ENCODE results near the gene DTNB.
"Not testable (repeated sequence)": the region's sequence is repeated elsewhere in the genome, so short reads cannot be mapped to it uniquely, and the experiment has no call there.

The DTNB gene

DNA sequence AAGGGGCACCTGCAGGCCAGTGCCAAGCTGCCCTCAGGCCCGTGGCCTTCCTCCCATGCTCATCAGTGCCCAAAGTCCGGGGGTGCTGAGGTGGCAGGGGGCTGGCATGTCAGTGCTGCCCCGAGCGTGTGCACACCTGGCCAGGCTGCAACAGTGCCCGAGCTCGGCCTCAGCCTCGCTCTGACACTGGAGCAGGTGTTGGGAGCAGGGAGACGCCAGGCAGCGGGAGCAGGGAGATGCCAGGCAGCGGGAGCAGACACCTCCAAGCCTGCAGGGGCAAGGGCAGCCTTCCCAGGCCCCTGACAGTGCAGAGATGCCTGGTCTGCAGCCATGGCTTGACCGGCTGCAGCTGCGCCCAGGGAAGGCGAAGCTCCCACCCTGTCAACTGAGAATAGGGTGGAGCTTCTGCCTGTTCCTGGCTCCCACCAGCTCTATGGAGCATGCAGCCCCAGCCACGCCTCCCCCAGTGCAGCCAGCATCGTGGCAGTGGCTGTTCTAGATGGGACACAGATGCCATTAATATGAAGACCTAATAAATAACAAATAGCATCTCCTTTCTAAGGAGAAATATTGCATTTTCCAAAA lies 82.4 kb downstream of the DTNB start:
- no peak for DNase-seq (ENCODE audit: low read depth in 2 of 2)

DNA sequence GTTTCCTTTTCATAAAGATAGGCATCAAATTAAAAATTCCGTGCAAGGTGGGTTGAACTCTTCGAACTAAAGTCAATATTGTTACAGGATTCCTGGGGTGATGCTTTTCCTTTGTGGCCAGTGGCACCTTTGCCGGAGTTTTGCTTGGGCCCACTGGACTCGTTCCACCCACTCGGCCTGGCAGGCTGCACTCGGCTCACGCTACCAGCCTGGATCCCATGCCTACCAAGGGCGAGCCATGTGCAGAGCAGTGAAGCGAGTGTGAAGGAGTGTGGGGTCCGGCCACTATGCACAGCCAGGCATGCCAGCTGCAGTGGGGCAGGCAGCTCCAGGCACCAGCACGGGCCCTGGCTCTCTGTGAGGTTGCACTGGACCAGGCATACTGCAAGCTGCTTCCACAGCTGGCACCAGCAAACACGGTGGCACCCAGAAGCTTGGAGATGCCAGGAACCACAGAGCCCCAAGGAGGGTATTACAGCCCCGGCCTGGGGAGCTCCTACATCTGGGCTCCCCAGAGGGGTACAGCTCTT lies 83.6 kb downstream of the DTNB start:
- DNase-seq (ENCODE audit: low read depth in 2 of 2) = no peak

DNA sequence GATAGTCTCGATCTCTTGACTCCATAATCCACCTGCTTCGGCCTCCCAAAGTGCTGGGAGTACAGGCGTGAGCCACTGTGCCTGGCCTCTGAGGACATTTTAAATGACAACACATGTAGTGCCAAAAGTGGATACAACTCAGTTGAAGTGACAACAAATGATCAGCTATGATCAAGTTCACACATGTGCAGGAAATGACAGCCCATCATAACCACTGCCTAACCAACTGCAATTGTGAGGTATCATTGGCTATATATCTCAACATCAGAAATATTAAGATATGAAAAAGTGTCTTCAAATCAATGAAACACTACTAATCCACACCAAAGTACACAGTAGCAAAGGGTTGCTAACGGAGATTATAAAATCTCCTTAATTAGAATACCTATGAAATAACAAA lies 84.8 kb downstream of the DTNB start:
- DNase-seq (ENCODE audit: low read depth in 2 of 2) = no peak

DNA sequence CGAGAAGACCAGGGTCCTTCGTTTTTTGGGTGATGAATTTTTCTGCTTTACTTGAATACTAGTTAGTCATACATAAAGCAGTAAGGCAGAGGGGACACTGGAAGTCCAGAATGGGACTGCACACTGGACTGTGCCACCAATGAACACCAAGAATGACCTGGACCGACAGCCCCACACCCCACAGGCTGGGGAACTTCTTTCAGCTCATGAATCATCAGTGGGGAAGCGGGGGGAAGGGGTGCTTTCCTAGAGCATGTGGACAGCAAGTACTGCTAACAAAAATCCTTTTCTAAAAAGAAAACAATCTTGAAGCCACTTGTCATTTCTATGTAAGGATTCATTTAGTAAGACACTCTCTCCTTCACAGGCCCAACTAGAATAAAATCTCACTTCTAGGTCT lies 86.0 kb downstream of the DTNB start:
- no peak for DNase-seq (ENCODE audit: low read depth in 2 of 2)

DNA sequence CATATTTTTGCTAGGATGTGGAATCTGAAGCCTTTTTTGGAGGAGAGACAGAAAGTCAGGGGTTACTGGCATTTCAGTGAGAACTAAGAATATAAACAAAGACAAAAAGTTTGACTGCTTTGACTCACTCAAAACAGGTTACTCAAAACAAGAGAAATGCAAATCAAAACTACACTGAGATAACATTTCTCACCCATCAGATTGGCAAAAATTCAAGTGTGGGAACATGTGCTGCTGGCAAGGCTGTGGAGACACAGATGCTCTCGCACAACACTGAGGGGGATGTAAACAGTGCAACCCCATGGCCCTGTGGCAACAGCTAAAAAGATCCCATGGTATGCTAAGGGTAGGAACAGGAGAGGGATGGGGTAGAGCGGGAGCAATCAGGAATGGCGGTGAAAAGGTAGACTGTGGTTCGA lies 86.6 kb downstream of the DTNB start:
- DNase-seq (ENCODE audit: low read depth in 2 of 2) = no peak

DNA sequence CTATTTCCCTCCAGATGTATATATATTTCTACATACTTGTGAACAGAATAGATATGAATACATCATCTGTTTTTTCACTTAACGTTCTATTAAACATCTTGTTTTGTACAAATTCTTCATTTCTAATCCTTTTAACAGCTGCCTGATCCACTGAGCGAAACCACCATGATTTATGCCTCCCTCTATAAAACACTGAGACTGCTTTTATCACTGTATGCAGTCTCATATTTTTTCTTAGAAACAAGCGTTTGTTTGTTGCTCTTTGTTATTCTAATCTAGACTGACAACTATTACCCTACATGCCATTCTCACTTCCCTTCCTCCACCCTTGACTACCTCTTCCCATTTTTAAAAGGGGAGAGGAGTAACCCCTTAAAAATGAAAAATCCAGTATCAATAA lies 88.2 kb downstream of the DTNB start:
- no peak for DNase-seq (ENCODE audit: low read depth in 2 of 2)

DNA sequence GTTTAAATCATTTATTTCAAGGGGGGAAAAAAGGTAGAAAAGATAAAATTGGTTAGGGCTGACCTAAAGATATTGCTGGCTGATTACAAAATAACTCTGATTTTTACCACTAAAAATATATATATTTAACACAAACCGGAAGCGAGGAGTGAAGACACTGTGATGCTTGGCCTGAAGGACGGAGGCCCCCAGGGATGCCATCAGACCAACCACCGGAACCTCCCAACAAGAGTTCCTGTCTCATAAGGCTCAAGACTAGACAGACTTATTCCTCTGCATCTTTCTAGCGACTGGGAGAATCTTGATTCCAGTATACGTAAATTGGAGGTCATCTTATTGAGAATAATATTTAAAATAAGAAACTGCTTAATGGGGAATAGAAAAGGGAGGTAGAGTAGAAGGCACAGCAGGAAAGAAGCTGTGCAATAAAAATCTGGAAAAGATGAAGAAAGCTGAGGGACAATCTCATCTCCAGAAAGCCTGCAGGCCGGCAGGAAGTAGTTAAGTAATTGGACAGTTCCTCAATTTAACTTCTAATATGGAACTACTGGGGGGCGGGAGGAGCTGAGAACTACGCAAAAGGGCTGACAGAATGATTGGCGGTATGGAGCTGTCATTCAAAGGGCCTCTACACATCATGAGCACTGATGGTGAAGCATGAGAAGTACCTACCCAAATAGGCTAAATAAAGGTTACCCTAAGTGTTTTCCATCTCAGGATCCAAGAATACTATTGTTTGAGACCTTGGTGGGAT lies 91.1 kb downstream of the DTNB start:
- DNase-seq (ENCODE audit: low read depth in 2 of 2) = no peak

DNA sequence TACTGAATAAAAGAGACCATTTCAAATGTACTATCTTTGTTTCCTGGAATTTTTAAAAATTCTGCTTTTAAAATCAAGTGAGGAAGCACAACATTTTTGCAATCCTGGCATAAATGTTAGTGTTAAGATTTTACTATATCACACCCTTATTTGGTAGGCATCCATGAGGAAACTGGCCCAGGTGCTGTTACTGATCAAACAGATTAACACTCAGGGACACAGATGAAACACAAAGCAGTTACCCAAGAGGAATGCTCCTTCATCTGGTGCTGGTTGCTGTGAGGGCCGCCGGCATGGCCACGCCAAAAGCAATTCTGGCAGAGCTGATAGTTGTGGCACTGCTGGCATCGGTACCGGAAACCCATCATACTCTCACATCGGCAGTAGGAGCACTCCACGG lies 96.8 kb downstream of the DTNB start:
- no peak for DNase-seq (ENCODE audit: low read depth in 2 of 2)

DNA sequence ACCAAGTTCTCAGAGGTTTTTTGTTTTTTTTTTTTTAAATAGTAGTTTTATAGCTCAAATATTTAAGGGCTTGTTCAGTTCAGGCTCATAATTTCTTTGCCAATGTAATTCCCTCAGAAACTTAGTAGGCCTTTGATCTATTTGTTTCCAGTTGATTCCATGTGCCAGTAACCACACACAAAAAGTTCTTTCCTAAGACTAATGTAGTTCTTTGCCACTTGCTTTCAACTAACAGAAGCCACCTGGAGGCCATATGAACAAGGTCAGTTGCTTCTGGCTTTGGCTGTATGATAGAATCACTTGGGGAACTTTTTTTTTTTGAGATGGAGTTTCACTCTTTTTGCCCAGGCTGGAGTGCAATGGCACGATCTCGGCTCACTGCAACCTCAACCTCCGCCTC lies 100.7 kb downstream of the DTNB start:
- DNase-seq (ENCODE audit: low read depth in 2 of 2) = no peak

DNA sequence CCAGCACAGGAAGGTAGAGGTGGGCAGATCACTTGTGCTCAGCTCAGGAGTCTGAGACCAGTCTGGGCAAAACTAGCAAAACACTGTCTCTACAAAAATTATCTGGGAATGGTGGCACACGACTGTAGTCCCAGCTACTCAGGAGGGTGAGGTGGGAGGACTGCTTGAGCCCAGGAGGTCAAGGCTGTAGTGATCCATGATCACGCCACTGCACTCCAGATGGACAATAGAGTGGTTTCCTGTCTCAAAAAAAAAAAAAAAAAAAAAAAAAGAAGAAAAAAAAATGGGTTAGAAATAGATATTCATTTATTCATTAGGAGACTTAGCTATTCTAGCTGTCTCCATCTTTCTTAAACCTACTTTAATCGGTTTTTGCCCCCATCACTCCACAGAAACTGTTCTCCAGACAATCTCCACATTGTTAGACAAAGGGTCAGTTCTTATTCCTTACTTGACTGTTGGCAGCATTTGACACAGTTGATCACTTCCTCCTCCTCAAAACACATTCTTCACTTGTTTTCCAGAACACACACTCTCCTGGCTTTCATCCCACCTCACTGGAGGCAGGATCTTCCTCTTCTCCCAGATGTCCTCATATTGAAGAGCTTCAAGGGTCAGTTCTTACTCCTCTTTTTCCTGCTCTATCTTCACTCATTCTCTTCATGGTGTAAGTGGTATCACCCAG lies 103.1 kb downstream of the DTNB start:
- DNase-seq (ENCODE audit: low read depth in 2 of 2) = no peak

DNA sequence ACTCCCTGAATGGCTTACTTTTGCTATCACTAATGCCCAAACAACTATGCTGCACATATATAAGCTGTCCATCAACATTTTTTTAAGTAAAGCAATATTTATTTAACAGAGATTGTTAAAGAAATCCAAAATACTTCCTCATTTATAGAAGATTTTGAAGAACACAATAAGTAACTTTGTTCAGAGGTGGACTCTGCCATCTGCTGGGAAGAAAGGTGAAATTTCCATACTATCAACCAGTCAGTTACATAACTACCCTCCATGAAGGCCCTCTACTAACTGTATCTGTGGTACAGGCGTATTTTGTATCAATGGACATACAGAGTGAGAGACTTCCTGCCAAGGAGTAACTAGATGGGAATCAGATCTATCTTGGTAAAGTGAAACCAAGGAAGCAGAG lies 106.0 kb downstream of the DTNB start:
- no peak for DNase-seq (ENCODE audit: low read depth in 2 of 2)

DNA sequence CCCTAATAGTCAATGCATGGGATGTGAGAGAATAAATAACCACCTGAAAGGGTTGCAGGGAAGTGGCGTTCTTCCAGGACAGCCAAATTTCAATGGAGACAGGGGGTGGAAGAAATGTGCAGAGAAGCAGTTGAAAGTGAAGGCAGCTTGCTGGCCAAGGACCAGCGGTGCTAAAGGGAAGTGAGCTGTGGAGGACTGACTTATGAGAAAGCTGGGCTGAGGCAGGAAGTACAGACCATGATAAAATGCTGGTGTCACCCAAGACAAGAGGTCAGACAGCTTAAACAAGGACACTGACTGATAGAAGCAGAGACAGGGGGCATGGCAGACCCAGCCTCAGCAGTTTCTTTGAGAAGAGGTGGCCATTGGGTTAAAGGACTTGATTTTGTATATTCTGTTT lies 106.7 kb downstream of the DTNB start:
- no peak for DNase-seq (ENCODE audit: low read depth in 2 of 2)

DNA sequence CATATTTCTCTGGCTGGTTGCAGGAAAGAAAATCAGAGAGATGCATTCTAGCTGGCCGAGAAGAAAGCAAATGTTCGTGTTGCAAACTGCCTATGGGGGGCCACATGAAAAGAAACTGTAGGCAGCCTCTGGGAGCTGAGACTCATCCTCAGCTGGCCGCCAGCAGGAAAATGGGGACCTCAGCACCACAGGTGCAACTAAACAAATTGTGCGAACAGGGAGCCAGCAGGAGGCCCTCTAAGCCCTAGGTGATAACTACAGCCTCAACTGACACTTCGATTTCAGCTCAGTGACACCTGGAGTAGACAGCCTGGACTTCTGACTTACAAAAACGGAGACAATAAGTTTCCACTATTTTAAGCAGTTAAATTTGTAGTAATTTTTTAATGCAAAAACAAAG lies 107.3 kb downstream of the DTNB start:
- DNase-seq (ENCODE audit: low read depth in 2 of 2) = no peak

DNA sequence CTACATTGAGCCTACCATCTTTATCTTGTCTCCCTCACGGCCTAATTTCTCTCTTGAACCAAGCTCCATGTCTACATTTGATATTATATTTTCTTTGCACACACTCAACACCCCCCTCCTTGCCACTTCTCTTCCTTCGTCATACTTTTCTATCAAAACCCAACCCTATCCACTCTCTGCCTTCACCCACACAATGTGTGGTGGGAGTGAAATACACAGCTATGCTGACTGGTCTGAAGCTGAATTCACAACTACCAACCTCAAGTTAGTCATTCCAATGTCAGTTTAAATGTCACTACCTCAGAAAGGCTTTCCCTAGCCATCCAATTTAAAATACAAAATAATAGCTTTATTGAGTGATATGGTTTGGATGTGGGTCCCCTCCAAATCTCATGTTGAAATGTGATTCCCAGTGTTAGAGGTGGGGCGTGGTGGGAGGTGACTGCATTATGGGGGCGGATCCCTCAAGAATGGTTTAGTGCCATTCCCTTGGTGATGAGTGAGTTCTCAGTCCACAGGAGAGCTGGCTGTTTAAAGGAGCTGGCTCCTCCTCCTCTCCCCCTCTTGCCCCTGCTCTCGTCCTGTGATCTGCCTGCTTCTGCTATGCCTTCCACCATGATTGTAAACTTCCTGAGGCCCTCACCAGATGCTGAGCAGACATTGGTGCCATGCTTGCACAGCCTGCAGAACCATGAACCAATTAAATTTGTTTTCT lies 112.1 kb downstream of the DTNB start:
- peak in 1 of 2 donors; percentile 5 for DNase-seq (ENCODE audit: low read depth in 2 of 2)

DNA sequence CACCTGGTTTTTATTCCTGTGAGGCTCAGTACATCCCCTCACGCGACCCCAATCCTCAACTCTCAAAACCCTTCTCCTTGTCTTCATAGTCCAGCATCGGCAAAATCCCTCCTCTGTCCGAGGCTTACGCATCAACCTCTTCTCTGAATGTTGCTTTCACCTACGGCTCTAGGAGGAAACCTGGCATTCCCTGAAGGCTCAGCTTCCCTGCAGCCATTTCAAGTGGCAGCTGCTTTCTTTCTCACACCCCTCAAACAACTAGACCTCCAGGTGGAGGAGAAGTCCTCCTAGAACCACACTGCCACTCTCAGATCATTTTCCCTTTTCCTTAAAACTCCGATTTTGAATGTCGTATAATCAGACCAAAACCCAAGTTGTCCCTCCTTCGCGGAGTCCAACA lies 114.2 kb downstream of the DTNB start:
- DNase-seq (ENCODE audit: low read depth in 2 of 2) = no peak

DNA sequence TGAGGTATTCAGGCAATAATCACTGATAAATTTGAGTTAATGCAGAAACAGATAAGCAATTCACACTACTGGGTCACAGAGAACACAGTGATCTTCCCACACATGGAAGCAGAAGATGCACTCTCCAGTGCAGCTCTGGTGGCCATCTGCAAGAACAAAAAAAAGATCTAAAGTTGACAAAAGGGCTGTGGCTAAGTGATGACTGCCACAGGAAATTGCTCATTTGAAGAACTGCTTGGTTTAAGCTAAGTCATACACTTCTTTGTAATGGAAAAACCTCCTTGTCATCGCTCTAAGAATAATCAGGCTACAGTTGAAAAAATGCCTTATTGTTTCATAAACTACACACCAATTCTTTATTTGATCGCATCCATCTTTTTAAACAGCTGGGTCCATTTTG lies 115.1 kb downstream of the DTNB start:
- DNase-seq (ENCODE audit: low read depth in 2 of 2) = peak in 1 of 2 donors; percentile 21

DNA sequence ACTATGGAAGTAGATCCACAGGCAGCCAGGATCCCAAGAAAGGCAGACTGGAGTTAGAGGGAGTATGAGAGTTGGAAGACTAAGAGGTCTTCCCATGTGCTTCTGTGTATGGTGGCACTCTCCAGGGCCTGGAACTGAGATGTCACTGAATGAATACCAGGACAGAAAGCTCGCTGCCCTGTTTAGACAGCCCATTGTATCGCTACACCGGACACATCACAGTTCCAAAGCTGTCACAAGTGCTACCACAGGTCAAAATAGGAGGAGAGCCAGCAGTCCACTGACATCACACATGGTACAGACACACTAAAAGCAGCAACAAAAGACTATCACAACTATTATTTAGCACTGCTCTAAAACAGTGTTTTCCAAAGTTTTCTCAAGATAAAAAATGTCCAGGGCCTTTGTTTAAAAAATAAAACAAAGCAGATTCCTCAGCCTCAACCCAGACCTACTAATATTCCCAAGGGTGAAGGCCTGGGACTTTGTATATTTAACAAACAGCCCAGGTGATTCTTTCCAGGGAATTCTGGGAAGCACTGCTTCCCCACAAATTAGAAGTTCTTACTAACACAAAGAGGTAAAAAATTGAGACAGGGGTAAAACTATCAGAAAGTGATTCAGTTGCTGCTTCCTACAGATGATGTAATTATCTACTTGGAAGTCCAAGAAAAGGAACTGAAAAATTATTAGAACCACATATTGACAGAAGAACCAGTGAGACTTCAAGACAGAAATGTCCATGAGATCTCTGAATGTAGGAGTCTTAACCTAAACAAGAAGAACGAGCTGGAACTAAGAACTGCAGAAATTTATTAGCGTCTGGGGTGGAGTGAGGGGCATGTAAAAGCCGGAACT lies 116.0 kb downstream of the DTNB start:
- no peak for DNase-seq (ENCODE audit: low read depth in 2 of 2)

DNA sequence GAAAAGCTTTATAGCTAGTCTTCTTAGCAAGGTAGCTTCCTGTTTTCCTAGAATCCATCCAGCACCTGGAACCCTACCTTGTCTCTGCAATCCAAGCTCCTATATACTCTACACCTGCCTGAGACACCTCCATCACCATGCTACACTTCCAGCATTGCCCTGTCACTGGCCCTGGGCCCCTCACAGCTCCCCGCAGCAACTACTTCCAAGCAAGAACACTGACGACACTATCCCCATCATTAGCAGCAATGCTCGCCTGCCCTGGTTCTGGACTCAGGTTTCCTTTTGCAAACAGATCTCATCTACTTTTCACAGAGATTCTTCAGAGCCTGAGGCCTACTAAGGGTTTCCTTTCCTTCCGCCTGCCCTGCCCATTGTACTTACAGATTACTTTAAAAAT lies 121.1 kb downstream of the DTNB start:
- DNase-seq (ENCODE audit: low read depth in 2 of 2) = no peak

DNA sequence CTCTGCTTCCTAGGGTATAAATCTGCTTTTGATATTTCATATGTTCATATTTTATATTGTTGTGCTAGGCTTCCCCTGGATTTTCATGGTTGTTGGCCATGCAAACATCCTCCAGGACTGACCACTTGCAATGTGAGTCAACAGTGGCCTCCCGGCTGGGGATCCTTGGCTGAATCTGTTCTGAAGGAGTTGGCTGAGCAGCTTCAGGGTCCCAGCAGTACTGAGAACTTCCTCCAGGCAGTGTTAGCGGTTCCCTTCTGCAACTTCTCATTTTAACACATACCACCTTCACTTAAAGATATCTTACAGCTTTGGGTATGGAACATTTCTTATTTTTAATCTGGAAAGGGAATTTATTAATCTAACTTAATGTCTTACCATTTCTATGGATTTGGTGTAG lies 122.1 kb downstream of the DTNB start:
- no peak for DNase-seq (ENCODE audit: low read depth in 2 of 2)

DNA sequence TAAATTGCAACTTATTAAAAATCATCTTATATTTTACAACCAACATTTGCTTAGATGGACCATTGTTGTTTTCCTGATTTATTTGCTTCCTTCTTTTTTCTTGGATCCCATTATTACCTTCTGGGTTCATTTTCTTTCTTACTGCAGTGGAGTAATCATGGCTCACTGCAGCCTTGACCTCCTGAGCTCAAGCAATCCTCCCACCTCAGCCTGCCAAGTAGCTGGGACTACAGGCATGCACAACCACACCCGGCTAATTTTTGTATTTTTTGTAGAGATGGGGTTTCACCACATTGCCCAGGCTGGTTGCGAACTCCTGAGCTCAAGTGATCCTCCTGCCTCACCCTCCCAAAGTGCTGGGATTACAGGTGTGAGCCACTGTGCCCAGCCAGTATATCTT lies 123.8 kb downstream of the DTNB start:
- not testable (repeated sequence) for DNase-seq (ENCODE audit: low read depth in 2 of 2)

DNA sequence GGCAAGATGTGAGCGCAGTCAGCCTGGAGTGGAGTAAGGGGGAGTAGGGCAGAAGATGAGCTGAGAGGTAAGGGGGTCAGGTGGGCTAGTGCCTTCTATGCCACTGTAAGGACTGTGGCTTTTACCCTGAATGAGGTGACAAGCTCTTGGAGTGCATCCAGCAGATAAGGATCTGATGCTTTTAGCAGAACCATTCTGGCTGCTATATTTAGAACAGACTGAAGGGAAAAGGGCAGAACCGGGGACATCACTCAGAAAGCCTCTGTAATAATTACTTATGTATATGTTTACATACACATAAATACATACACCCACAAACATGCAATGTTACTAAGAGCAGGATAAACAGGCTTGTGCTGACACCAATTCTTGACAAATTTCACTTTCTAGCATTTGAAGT lies 124.8 kb downstream of the DTNB start:
- no peak for DNase-seq (ENCODE audit: low read depth in 2 of 2)
